Activated CD4-positive, CD25-positive, alpha-beta regulatory T cell treated with anti-CD3 and anti-CD28 coated beads, Interleukin-2, amount 50 U/mL, for 72 hours (primary cell): ENCODE data around the gene TANK.
"Not testable (repeated sequence)": the region's sequence is repeated elsewhere in the genome, so short reads cannot be mapped to it uniquely, and the experiment has no call there.

Experiments used
- DNase-seq: peaks from one replicate; pipeline ENCODE4 v3.0.0; 2021

Gene TANK

DNA sequence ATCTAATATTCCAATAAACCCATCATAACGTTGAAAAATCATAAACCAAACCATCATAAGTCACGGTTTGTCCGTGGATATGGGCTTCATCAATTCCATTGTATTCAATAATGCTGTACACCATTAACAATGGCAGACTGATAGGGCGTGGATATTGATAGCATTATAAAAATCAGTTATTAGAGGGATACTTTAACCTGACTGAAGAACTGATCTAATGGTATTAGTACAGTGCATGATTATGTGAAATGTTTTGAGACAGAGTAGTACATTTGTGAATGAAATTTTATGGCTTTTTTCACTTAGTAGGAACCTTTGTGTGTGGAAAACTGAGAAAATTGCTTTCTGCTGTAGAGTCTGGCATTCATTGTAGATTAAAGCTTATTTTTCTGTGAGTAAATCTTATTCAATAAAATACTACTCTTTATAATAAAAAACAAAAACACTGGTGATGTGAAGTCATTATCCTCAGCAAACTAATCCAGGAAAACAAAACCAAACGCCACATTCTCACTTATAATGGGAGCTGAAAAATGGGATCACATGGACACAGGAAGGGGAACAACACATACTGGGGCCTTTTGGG lies 119.1 kb downstream of the TANK start:
- not testable (repeated sequence) for DNase-seq

DNA sequence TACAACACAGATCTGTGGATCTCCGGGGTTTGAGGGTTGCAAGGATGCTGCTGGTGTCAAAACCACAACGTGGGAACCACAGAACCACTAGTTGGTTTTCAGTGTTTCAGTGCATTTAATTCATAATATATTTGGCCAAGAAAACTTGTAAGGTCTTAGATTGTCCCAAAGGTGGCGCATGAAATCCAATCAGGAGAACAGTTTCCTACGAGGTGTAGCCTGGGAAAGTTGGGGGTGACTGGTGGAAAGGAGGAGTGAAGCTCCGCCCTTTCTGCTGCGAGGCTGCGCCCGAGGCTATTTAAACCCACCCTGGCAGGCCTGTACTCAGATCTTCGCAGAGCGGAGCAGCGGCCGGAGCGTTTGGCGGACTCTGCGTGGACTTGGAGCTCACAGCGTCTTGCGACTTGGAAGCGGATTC lies 120.7 kb downstream of the TANK start:
- peak; percentile 34 for DNase-seq

DNA sequence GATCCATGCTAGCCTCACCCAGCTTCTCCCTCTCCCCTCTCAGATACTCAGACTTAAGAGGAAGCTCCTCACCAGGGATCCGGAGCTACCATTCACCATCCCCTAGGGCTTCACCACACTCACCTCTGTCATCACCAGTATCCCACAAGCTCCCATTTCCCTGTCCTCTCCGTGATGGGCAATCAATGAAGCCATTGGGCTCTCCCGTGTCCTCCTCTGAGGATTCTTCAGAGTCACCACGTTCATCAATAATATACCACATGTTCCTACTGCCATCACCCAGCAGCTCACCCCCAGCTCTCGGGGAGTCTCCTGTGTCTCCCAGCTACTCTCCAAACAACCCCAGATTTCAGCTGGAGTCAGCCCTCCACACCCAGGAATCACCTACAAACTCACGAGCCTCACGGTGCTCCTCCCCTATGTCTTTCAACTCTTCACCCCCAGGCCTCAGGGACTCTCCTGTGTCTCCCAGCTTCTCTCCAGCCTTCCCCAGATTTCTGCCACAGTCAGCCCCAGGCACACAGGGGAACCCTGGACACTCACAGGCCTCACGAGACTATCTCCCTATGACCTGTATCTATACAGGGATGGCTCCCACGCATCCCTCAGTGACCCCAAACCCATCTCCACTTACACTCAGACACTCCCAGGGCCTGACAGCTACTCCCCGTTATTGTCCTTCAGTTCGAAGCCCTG lies 121.5 kb downstream of the TANK start:
- DNase-seq = not testable (repeated sequence)

DNA sequence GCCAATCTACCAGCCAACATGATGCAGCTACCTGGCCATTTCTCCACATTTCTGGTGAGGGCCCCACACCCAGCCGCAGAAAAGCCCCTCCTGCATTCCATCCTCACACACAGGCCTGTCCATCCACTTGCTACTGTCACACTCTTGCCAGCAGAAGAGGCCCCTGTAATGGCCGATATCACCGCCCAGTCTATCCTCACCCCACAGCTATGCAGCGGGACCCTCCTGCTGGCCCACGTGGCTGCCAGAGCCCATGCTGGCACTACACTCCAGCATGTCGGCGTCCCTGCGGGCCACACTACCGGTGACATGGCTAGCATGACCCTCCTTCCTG lies 122.0 kb downstream of the TANK start:
- not testable (repeated sequence) for DNase-seq

DNA sequence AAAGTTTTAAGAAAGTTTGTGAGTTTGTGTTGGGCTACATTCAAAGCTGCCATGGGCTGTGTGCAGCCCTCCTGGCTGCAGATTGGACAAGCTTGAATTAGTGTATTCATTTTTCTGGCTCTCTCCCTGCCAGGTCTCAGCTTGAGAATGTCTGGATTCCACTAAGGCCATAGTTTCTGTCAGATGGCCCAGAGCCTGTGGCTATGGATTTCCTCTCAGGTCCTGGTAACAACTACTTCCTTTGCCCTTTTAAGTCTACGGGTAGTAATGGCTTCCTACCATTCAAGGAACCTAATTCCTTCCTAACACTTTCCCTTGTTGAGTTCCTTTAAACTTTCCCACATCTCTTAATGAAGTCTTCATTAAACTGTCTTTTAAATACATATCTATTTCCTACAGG lies 123.7 kb downstream of the TANK start:
- no peak for DNase-seq
